ENCODE results near the gene NKX6-2.

Gene NKX6-2

GRCh38 chr10:132812520-132812919 lies 26.6 kb upstream of the NKX6-2 start:
- no peak overlapping the region for H3K14ac ChIP-seq (ENCODE audit: low read length)
- no peak overlapping the region for H4K8ac ChIP-seq (ENCODE audit: low read depth, low read length)
- no CpG with 5 or more reads among the region's 11 CpGs for WGBS, 2 donors (ENCODE audit: extremely low coverage in 2 of 2, insufficient read length in 2 of 2, insufficient replicate concordance in 1 of 2)
- H2BK5ac ChIP-seq (ENCODE audit: low read length) = no peak overlapping the region
- peaks cover 0 to 10% (median 0%) of the 10 kb centered on the region in 3 experiments for H3K27me3 ChIP-seq (ENCODE audit: control insufficient read depth in 3 of 3, insufficient read depth in 3 of 3, low read depth in 1 of 3, low read length in 3 of 3)
- peaks cover 3% of the 10 kb centered on the region for H3K79me1 ChIP-seq (ENCODE audit: low read depth, low read length)
- H3K9ac ChIP-seq (ENCODE audit: low read depth, low read length, poor library complexity) = no peak overlapping the region
- no peak overlapping the region for H3K27ac ChIP-seq (replicated peaks; ENCODE audit: low read length)
- H3K4me3 ChIP-seq (ENCODE audit: low read length in 2 of 2) = no peak overlapping the region
- no peak overlapping the region for H4K91ac ChIP-seq (ENCODE audit: low read depth, low read length, poor library complexity)
- no peak overlapping the region for H3K23ac ChIP-seq (ENCODE audit: low read depth, low read length, poor library complexity)
- H2BK15ac ChIP-seq (ENCODE audit: low read length) = no peak overlapping the region
- no peak overlapping the region for H2AK5ac ChIP-seq (ENCODE audit: low read depth, low read length)
- no peak overlapping the region for H2AFZ ChIP-seq (ENCODE audit: low read length)
- DNase-seq (ENCODE audit: low spot score) = no peak
- H3K9me3 ChIP-seq (replicated peaks in 1 of 2; ENCODE audit: control insufficient read depth in 2 of 2, insufficient read depth in 1 of 2, low read depth in 1 of 2, low read length in 2 of 2) = no peaks in the 10 kb centered on the region
- H3K4ac ChIP-seq (ENCODE audit: low read length) = no peak overlapping the region
- H2BK12ac ChIP-seq (ENCODE audit: low read length) = no peak overlapping the region
- H3K36me3 ChIP-seq (replicated peaks in 1 of 2; ENCODE audit: control insufficient read depth in 2 of 2, insufficient read depth in 2 of 2, low read length in 2 of 2) = no peaks in the 10 kb centered on the region
- no peak overlapping the region for H2BK120ac ChIP-seq (ENCODE audit: low read depth, low read length)
- no peak overlapping the region for H3K18ac ChIP-seq (ENCODE audit: low read length)
- no peak overlapping the region for H3K4me2 ChIP-seq (ENCODE audit: insufficient read depth, low read length, poor library complexity, severe bottlenecking)
- peaks cover 0 to 4% of the 10 kb centered on the region in 2 donors for H3K4me1 ChIP-seq (ENCODE audit: control insufficient read depth in 2 of 2, insufficient read depth in 1 of 2, low read depth in 1 of 2, low read length in 2 of 2)

DNA sequence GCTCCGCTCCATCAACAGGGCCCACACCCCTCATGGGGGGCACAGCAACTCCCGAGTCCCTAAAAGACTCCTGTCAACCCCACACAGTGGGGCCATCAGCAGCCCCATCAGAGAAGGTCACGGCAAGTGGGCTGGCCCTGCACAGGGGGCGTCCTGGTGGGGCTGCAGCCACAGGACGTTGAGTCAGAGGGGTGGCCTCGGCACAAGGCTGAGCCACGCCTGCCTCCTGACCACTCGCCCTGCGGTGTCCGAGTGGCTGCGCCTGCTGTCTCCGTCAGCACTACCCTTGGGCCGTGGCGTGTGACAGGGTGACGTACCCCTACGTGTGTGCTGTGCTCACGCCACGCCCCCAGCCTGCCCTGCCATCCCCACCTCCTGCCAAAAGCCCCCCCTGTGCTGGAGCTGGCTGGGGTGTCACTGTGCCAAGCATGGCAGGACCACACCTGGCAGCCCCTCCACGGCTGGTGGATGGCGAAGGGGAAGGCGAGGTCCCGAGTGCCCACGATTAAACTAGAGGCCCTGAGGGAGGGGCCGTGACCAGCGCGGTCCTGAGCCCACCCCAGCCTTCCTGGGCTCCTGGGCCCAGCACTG lies 26.0 kb upstream of the NKX6-2 start:
- Histone ChIP-seq H4K8ac (ENCODE audit: low read depth, low read length) (no peak overlapping the region), H3K27ac (replicated peaks; ENCODE audit: low read length) (no peak overlapping the region), H2BK12ac (ENCODE audit: low read length) (peak overlapping the region; percentile 41), H3K23ac (ENCODE audit: low read depth, low read length, poor library complexity) (no peak overlapping the region), H3K4me1 (ENCODE audit: control insufficient read depth in 2 of 2, insufficient read depth in 1 of 2, low read depth in 1 of 2, low read length in 2 of 2) (peaks cover 0 to 4% of the 10 kb centered on the region in 2 donors), H3K9ac (ENCODE audit: low read depth, low read length, poor library complexity) (peak overlapping the region; percentile 44), H2AK5ac (ENCODE audit: low read depth, low read length) (peak overlapping the region; percentile 84), H3K27me3 (ENCODE audit: control insufficient read depth in 3 of 3, insufficient read depth in 3 of 3, low read depth in 1 of 3, low read length in 3 of 3) (peaks cover 0 to 10% (median 0%) of the 10 kb centered on the region in 3 experiments), H3K18ac (ENCODE audit: low read length) (peak overlapping the region; percentile 38), H3K14ac (ENCODE audit: low read length) (peak overlapping the region; percentile 47), H3K36me3 (replicated peaks in 1 of 2; ENCODE audit: control insufficient read depth in 2 of 2, insufficient read depth in 2 of 2, low read length in 2 of 2) (no peaks in the 10 kb centered on the region), H3K4ac (ENCODE audit: low read length) (no peak overlapping the region), H3K4me2 (ENCODE audit: insufficient read depth, low read length, poor library complexity, severe bottlenecking) (no peak overlapping the region), H3K4me3 (ENCODE audit: low read length in 2 of 2) (no peak overlapping the region), H2AFZ (ENCODE audit: low read length) (no peak overlapping the region), H2BK15ac (ENCODE audit: low read length) (no peak overlapping the region), H2BK120ac (ENCODE audit: low read depth, low read length) (no peak overlapping the region), H3K79me1 (ENCODE audit: low read depth, low read length) (peaks cover 3% of the 10 kb centered on the region), H2BK5ac (ENCODE audit: low read length) (no peak overlapping the region), H4K91ac (ENCODE audit: low read depth, low read length, poor library complexity) (no peak overlapping the region), H3K9me3 (replicated peaks in 1 of 2; ENCODE audit: control insufficient read depth in 2 of 2, insufficient read depth in 1 of 2, low read depth in 1 of 2, low read length in 2 of 2) (no peaks in the 10 kb centered on the region)
- DNase-seq (ENCODE audit: low spot score) = no peak
- WGBS, 2 donors (ENCODE audit: extremely low coverage in 2 of 2, insufficient read length in 2 of 2, insufficient replicate concordance in 1 of 2) = no CpG with 5 or more reads among the region's 26 CpGs

DNA sequence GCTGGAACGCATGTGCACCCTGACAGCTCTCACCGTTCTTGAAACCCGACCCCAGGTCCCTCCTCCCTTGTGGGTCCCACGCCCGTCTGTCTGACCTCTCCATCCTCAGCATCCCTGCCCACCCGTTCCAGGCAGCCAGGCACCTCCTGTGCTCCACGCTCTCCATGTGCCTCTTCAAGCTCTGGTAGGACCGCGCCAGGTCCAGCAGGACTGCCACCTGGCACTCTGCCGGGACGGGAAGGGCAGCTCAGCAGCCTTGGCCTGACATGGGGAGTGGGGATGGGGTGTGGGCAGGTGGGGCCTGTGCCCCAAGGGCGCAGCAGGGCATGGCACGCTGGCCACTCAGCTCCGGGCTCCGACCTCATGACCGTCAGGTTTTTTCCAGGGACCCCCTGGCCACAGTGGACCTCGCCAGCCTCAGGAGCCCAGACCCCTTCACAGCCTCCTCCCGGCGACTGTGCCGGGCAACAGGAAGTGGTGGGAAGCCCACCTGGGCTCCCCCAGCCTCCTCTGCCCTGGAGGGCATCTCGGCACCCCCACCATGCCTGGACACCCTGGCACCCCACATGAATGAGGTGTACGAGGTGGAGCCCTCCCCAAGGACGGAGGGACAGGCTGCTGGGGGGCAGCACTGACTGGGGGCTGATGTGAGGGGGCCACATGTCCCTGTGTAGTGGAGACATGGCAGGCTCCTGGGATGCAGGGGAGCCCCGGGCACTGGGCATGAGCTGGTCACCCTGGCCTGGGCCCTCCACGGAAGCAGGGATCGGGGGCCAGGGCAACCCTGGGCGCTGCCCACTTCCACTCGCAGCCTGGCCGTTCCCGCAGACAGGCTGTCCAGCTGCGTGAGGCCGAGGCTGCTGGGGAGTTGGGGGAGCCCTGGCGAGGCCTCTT lies 25.1 kb upstream of the NKX6-2 start:
- no peak overlapping the region for H3K9ac ChIP-seq (ENCODE audit: low read depth, low read length, poor library complexity)
- peak overlapping the region in 1 of 2 donors; percentile 49 for H3K4me3 ChIP-seq (ENCODE audit: low read length in 2 of 2)
- no peaks in the 10 kb centered on the region for H3K36me3 ChIP-seq (replicated peaks in 1 of 2; ENCODE audit: control insufficient read depth in 2 of 2, insufficient read depth in 2 of 2, low read length in 2 of 2)
- H3K14ac ChIP-seq (ENCODE audit: low read length) = peak overlapping the region; percentile 17
- H3K27ac ChIP-seq (replicated peaks; ENCODE audit: low read length) = no peak overlapping the region
- H2BK12ac ChIP-seq (ENCODE audit: low read length) = no peak overlapping the region
- peaks cover 3% of the 10 kb centered on the region for H3K79me1 ChIP-seq (ENCODE audit: low read depth, low read length)
- no peak overlapping the region for H2AFZ ChIP-seq (ENCODE audit: low read length)
- no peak overlapping the region for H2BK120ac ChIP-seq (ENCODE audit: low read depth, low read length)
- WGBS, 2 donors (ENCODE audit: extremely low coverage in 2 of 2, insufficient read length in 2 of 2, insufficient replicate concordance in 1 of 2) = no CpG with 5 or more reads among the region's 33 CpGs
- H3K27me3 ChIP-seq (ENCODE audit: control insufficient read depth in 3 of 3, insufficient read depth in 3 of 3, low read depth in 1 of 3, low read length in 3 of 3) = peaks cover 0 to 6% (median 0%) of the 10 kb centered on the region in 3 experiments
- no peak overlapping the region for H3K23ac ChIP-seq (ENCODE audit: low read depth, low read length, poor library complexity)
- H3K4me2 ChIP-seq (ENCODE audit: insufficient read depth, low read length, poor library complexity, severe bottlenecking) = no peak overlapping the region
- H4K8ac ChIP-seq (ENCODE audit: low read depth, low read length) = no peak overlapping the region
- DNase-seq (ENCODE audit: low spot score) = no peak
- peak overlapping the region; percentile 36 for H2AK5ac ChIP-seq (ENCODE audit: low read depth, low read length)
- H2BK5ac ChIP-seq (ENCODE audit: low read length) = peak overlapping the region; percentile 35
- peak overlapping the region; percentile 37 for H2BK15ac ChIP-seq (ENCODE audit: low read length)
- peaks cover 0 to 4% of the 10 kb centered on the region in 2 donors for H3K4me1 ChIP-seq (ENCODE audit: control insufficient read depth in 2 of 2, insufficient read depth in 1 of 2, low read depth in 1 of 2, low read length in 2 of 2)
- no peak overlapping the region for H4K91ac ChIP-seq (ENCODE audit: low read depth, low read length, poor library complexity)
- no peaks in the 10 kb centered on the region for H3K9me3 ChIP-seq (replicated peaks in 1 of 2; ENCODE audit: control insufficient read depth in 2 of 2, insufficient read depth in 1 of 2, low read depth in 1 of 2, low read length in 2 of 2)
- H3K18ac ChIP-seq (ENCODE audit: low read length) = peak overlapping the region; percentile 59
- H3K4ac ChIP-seq (ENCODE audit: low read length) = peak overlapping the region; percentile 37

Data from neuronal stem cell (in vitro differentiated cells).